Muscle of back (tissue), 13 donors: Measurements from ENCODE around the gene SHISAL2A. TPM values are rescaled to one million over a fixed set of nuclear protein-coding genes. Genes with fewer than 3 reads are reported as not detected.
A peak's percentile ranks its signal among the peaks of the same experiment; 100 is the strongest.

Source experiments
- DNase-seq, 3 donors: peaks; one replicate each; pipeline versions ENCODE4 v3.0.0 to v3.0.0-alpha.2; 2013
- long read RNA-seq, 9 donors: transcript quantifications; one replicate each; lab custom pipeline, GENCODE V29; 2026
- polyA plus RNA-seq, 10 donors: library from polyadenylated mRNA; unstranded; fragments of 120-200 nt; gene quantifications; one replicate each; pipeline ENCODE4 v1.2.1, GENCODE V29; 2013; ENCODE audit not compliant: insufficient read length in 10 of 10

SHISAL2A gene
- 1 to 10 TPM; 2.5 to 6.8 (median 4.3) TPM for polyA plus RNA-seq
- long read RNA-seq, donor 1, partial matches to known transcripts, result 0 of 2 reads
- long read RNA-seq, donor 1, other reads (novel, unspliced or antisense), result 0 of 2 reads
- long read RNA-seq, donor 2, partial matches to known transcripts, result 0 of 3 reads
- long read RNA-seq, donor 2, other reads (novel, unspliced or antisense), result 0 of 3 reads
- long read RNA-seq, donor 3, result 0 reads
- long read RNA-seq, donor 4, result 0 reads
- long read RNA-seq, donor 5, result 0 reads
- long read RNA-seq, donor 6, result 0 reads
- long read RNA-seq, donor 7, result 0 reads
- long read RNA-seq, donor 8, result 0 reads
- long read RNA-seq, donor 9, result 0 reads

DNA sequence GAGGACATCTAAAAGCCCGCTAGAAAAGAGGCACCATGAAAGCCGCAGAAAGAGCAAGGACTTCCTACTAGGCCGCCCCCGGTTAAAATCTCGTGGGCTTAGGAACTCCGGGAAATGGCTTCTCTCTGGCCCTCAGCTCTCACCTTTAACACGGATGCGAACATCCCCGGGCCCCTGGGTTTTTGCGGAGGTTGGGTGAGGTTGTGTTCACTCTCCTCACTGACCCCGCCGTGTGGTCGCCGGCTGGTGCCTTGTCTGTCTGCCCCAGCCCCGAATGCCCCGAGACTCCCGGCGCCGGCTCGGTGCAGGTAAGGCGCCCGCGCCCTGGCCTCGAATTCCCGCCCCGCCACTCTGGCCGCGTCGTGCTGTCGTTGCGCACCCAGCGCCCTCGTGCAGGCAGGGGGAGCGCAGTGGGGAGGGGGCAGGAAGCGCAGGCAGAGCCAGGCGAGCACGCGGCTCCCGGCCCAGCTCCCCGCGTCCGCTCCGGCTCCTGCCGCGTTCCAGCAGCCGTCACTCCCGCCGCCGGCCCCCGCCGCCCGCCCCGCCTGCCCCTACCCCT is at the start of gene SHISAL2A:
SHISAL2A (plus strand) TSS at position 437 of the 559 bp plus-strand sequence. CDS start 326 bp downstream, outside the sequence.
- peak; percentile 22 to 71 (median 41) for DNase-seq

DNA sequence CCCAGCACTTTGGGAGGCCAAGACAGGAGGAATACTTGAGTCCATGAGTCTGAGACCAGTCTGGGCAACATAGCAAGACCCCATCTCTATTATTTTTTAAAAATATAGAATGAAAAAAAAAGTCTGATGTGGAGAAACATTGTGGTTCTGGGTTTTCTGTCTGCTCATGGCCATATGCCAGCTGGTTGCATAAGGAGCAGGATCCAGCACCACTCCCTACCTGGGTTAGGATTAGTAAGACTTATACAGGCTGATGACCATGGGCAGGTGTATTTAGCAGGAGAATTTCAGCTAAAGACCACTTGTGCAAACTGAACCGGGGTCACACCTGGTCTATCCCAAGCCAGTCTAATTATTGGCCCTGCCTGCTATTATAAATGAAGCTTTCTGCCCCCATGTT is 47.5 kb upstream of the SHISAL2A start:
- DNase-seq, result no peak

DNA sequence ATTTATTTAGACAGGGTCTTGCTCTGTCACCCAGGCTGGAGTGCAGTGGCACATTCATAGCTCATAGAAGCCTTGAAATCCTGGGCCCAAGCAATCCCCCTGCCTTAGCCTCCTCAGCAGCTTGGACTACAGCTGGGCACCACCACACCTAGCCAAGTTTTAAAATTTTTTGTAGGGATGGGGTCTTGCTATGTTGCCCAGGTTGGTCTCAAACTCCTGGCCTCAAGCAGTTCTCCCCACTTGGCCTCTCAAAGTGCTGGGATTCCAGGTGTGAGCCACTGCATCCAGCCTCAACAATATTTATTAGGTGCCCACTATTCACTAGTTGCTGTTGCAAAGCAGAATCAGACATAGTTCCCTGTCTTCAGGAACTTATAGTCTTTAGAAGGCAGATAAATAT is 44.9 kb upstream of the SHISAL2A start:
- DNase-seq, result no peak

DNA sequence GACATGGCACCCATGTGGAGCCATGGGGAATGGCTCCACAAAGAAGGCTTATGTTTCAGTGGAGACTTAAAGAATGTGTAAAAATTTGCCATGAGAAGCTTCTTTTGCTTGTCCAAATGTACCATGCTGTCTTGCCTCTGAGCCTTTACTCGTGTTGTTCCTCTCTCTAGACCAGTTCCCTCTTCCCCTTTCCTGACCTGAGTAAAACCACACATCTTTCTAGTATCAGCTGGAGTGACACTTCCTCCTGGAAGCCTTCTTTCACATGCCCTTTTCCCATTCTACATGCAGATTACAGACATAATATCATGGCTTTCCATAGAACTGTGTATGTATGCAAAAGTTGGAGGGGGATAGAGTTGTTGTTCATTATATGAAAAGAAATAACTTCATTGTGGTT is 44.4 kb upstream of the SHISAL2A start:
- DNase-seq, result no peak

DNA sequence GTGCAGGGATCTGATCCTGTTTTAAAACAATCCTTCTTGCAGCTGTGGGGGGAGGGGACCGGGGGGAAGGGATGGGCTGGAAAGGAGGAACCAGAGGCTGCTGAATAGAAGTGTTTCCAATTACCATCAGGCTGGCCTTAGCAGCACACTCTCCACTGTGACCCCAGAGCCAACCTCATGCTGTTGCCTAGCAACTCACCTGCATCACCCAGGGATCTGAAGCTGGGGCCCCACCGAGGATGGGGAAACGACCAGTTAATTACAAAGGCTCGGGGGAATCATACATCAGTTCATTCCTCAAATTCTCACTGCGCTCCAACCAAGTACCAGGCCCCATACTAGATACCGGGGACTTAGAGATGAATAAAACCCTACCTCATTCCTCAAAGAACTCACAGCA is 42.7 kb upstream of the SHISAL2A start:
- DNase-seq, result peak in 1 of 3 donors; percentile 33

DNA sequence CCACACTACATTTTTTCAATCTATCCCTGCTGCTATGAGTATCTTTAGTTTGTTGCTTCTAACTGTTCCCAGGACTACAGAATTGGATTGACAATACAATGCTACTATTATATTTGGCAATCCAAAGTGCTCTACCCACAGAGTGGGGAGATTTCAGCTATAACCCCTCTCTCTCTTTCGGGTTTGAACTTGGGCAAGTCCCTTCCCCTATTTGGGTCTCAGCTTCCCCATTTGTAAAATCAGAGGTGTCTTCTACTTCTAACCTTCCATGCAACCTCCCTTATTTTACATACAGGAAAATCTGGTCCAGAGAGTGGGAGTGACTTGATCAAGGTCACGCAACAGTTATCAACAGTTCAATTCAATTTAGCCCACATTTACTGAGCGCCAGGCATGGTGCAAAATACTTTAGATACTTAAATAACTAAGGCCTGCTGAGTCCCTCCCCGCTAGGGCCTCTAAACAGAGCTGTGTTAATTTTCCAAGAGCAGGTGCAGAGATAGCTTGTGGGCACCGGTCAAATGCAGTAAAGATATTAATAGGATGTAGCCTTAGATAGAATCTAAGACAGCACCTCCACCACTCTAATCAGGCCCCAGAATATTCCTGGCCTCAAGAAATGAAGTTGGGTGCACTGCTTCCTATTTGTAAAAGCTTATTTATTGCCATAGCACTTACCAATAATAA is 40.2 kb upstream of the SHISAL2A start:
- DNase-seq, result peak in 1 of 3 donors; percentile 36

DNA sequence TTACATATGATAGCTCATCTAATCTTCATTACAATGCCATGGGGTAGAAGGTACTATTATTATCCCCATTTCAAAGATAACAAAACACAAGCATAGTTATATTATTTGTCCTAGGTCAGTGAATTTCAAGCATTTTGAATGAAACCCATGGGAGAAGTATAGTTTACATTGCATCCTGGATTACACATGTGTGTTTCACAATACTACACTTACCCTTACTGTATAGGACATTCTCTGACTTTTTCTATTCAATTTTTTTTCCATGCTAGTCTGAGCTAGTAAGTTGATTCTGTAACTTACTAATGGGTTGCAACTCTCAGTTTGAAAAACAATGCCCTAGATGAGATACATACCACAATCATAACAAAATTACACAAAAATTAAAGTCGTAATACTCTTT is 39.5 kb upstream of the SHISAL2A start:
- DNase-seq, result no peak

DNA sequence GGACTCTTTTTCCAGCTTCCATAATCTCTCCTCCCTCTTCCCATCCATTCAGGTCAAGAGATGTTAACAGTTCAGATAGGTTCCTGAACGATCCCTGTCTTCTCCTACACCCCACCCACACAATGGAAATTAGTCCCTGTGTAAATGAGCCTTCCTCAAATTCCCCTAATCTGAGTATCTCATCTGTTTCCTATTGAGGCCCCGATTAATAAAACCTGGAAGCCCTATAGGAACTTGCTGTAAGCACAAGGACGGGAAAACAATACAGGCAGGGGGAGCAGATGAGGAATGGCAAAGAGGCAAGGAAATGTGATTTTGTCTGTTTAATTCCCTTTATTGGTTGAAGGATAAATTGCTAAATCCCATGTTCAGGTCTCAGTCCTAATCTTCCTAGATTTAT is 37.9 kb upstream of the SHISAL2A start:
- DNase-seq, result no peak

DNA sequence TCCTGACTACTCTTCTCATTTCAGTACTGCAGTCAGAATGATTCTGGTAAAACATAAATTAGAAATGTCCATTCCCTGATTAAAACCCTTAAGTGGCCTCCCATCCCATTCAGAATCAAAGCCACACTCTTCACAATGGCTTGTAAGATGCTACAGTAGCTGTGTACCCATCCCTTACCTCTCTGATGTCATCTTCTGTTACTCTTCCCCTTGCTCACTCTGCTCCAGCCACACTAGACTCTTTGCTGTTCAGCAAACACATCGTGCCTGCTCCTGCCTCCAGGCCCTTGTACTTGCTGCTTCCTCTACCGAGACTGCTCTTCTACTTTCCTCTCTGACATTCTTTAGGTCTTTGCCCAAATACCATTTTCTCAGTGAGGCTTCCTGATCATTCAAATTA is 35.1 kb upstream of the SHISAL2A start:
- no peak for DNase-seq

DNA sequence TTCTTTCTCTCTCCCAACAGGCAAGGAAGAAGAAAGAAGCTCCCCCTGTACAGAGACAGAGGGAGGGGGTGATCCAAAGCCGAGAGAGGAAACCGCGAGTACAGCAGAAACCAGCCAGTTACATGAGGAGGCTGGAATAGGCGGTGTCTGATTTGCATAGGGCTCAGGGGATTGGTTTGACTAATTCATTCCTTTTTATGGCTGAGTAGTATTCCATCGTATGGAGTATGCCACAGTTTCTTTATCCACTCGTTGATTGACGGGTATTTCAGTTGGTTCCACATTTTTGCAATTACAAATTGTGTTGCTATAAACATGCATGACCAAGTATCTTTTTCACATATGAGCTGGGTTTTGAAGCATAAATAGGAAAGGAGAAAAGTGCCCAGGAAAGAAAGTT is 34.2 kb upstream of the SHISAL2A start:
- no peak for DNase-seq

DNA sequence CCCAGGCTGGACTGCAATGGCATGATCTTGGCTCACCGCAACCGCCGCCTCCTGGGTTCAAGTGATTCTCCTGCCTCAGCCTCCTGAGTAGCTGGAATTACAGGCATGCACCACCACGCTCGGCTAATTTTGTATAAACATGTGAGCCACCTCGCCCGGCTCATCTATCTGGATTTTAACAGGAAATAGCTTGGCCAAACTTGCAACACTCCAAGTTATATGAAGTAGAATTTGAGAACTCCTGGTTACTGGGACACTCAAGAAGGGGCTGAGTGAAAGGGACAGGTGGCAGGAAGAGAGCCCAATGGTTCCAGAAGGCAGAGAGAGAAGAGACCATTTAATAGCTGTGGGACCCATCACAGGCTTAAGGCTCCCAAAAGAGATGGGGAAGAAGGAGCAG is 33.7 kb upstream of the SHISAL2A start:
- DNase-seq, result peak in 2 of 3 donors; percentile 29 to 43

DNA sequence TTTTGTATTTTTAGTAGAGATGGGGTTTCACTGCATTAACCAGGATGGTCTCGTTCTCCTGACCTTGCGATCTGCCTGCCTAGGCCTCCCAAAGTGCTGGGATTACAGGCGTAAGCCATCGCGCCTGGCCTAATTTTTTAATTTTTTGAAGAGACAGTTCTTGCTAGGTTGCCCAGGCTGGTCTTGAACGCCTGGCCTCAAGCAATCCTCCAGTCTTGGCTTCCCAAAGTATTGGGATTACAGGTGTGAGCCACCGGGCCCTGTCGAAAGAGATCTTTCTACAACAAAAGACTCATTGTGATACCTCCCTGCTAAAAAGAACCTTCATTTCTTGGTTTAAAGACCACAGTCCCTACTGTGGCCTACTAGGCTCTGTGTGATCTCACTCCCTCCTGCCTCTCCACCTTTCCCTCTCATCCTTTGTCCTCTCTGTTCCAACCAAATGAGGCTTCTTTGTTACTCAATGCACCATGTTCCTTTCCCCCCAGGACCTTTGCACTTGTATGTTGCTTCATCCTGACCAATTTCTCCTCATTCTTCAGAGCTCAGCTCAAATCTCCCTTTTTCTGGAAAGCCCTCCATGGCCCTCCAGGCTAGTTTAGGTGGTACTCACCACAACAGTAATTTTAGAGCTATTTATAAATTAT is 32.3 kb upstream of the SHISAL2A start:
- DNase-seq, result no peak

DNA sequence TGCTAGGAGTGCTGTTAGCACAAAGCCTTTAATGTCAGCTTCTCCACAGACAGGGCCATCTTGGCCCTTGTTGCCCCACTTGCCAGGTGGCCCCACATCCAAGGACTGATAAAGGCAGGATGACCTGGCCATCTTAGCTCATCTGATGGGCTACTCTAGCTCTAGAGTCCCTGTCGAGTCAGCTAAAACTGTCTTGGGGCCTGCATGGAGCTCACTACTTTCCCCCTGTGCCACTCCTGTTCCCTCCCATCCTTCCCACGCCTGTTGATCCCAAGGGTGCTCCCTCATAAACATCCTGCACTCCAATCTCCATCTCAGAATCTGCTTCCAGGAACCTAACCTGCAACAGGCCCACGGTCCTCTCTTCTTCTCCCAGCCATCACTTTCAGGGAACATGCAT is 31.4 kb upstream of the SHISAL2A start:
- DNase-seq, result no peak

DNA sequence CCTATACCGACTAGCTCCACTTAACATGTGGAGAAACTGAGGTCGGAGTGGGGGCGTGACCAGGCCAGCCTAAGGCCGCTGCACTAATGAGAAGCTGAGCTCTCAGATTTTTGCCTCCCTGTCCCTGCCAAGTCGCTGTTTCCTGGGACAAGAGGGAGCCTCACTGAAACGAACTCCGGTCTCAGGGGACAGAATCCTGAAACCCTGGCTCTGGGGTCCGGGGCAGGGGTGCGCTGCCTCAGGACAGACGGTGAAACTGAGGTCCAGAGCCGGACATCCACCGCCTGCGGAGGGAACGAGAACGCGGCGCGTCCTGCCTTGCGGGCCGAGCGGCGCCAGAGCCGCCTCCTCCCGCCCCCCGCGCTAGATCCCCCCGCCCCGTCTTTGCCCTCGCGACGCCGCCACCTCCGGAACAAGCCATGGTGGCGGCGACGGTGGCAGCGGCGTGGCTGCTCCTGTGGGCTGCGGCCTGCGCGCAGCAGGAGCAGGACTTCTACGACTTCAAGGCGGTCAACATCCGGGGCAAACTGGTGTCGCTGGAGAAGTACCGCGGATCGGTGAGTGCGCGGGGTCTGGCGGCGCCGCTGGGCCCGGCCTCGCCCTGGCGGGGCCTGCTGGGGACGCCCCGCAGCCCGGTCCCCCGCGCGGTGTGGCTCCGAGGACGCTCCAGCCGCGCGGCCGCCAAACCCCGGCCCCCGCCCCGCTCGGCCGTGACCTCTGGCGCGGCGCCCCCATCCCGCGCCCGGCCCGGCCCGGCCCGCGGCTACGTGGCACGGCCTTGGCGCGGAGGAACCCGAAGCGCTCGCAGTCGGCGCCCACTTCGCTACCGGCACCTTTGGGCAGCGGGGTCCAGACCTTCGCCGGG is 30.7 kb upstream of the SHISAL2A start, which contains the start of gene GPX7:
GPX7 (plus strand) TSS at position 381 of the 865 bp plus-strand sequence; CDS start at position 420, 39 bp downstream.
- peak; percentile 53 to 85 (median 69) for DNase-seq

DNA sequence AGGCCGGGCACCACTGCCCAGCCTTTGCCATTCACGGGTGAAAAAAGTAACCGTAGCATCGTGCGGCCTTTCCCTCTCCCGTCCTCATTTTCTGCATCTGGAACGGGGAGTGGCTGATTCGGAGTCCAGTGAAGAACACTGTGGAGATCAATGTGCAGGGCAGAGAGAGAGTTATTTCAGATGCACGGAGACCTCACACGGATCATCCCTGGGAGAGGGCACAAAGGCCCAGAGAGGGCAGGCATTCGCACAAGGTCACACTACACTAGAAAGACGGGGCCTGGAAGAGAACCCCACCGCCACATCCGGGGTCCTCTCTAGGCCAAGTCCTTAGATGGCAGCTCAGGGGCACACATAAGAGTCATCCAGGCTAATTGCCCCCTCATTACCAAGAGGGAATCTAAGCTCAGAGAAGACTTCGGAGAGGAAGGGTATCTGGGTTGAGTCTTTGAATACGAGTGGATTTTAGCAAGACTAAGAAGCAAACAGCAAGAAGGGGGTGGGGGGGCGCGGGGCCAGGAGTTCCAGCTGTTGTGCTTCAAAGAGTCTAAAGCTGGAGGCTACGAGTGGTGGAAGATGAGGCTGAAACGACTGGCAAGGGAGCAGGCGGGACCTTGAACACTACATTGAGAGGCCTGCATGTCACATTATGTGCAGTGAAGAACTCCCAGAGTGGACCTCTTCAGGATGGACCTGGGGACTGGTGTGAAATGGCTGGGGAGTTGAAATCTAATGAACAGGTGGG is 29.9 kb upstream of the SHISAL2A start:
- DNase-seq, result peak; percentile 31 to 87 (median 48)

DNA sequence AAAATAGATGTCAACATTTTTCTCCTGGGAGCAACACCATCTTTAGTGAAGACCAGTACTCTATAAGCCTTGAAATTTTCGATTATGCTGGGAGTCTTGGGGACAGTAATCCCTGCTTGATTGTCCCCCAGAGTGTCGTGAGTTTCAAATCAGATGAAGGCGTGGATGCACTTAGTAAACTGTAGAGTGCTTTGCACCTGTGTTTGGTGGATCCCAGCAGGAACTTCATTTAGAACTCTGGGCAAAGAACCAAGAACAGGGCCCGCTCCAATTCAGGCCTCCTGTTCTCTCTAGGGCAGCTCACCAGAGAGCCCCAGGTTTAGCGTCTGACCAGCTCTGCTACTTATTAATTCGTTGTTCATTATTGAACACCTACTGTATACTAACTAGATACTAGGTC is 29.3 kb upstream of the SHISAL2A start:
- peak in 2 of 3 donors; percentile 24 to 34 for DNase-seq

DNA sequence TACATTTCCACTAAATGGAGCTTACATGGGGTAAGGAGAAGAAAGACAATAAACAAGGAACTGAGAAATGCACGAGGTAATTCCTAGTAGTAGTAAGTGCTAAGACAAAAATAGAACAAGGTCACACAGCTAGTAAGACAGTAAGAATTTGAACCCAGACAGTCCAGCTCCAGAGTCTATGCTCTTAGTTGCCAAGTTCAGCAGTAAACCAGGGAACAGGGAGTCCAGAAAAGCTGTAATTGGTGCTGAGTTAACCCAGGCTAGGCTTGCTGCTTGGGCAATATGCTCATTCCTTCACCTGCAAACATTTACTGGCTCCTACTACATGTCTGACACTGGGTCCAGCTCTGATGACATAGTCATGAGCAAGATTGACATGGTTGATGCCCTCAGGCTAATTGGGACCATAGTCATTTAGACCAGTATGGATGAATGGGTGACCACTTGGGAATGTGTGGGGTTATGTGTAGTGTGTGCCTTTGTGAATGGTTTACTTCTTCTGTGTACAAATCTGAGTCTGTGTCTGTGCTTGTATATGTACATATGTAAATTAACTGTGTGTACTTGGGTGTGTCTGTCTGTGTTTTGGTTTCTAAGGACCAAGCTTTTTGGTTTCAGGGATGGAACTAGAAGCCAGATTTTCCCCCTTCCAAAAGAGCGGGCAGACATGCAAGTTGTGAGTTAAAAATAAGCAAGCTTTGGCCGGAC is 28.8 kb upstream of the SHISAL2A start:
- DNase-seq, result peak in 1 of 3 donors; percentile 34

DNA sequence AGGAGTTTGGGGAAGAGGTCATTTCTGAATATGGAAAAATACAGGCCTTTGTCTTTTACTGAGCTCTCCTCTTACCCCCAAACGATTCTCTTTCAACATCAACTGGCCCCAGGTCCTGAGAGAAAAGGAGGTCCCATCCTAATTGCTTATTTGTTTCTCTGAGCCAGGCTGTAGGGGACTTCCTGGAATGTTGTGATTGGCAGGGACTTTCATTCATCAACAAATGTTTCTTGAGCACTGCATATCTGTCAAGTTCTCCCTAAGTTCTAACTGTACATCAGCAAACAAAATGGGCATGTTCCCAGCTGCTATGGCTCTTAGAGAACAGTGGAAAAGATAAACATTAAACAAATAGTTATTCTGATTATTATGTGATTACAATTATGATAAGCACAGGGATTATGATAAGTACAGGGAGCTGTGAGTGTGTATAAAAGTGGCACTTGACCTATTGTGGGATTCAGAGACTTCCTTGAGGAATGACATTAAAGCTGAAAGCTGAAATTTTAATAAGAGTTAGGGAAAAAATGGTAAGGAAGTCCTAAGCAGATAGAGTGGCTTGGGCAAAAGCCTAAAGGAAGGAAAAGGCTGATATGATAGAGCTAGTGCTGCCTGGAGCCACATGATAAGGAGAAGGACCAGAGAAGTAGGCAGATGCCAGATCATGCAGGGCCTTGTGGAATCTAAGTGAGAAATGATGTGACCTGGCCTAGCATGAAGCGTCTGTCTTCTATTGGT is 19.2 kb upstream of the SHISAL2A start:
- DNase-seq, result no peak

DNA sequence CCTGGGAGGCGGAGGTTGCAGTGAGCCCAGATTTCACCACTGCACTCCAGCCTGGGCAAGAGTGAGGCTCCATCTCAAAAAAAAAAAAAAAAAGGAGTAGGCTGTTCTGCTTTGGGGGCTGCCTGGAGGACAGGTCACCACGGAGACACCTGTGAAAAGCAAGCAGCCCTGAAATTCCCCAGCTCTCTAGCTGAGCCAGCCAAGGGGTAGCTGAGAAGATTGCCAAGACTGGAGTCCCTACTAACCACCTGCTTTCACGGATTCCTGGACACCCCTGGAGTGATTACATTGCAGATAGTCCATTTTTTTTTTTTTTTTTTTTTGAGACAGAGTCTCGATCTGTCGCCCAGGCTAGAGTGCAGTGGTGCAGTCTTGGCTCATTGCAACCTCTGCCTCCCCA is 18.3 kb upstream of the SHISAL2A start:
- no peak for DNase-seq
